Panc1 (cell line): ENCODE results near the gene MGMT. TPM values are rescaled to one million over a fixed set of nuclear protein-coding genes. Genes with fewer than 3 reads are reported as not detected.

ENCODE experiments used
- ATAC-seq: fragments of 200-7000 bp; cut with Tn5 transposase; 2 replicates; pipeline ENCODE4 v1.9.1; 2020; ENCODE audit warnings: mild to moderate bottlenecking, moderate library complexity
- BruUV-seq: library from RNA; stranded (reverse); fragments of 400-500 nt; replicated peaks from 2 replicates; lab custom pipeline; 2021; lab: Mats Ljungman, UMichigan
- CTCF ChIA-PET: fragments of 300-600 bp; sonication (Branson Sonifier 250); formaldehyde crosslinking; loops from one replicate; lab custom pipeline; 2022; ENCODE audit warnings: antibody characterized with exemption; lab: Charles Lee
- POLR2A ChIA-PET: fragments of 300-600 bp; sonication (Branson Sonifier 250); formaldehyde crosslinking; loops from one replicate; lab custom pipeline; 2022; ENCODE audit warnings: antibody characterized with exemption; lab: Charles Lee
- DNase-seq: peaks from one replicate; pipeline ENCODE4 v3.0.0-alpha.2; 2010; ENCODE audit warnings: low read depth, low spot score
- H3K27ac ChIP-seq: 2 replicates; pipeline ENCODE4 v1.5.1; 2011; ENCODE audit warnings: mild to moderate bottlenecking, low read length, inconsistent platforms
- H3K27me3 ChIP-seq: fragments of 200-500 bp; sonication (Bioruptor generic); 2 replicates; pipeline ENCODE4 v1.6.0; 2014; ENCODE audit warnings: low read length, inconsistent platforms; ENCODE audit not compliant: control insufficient read depth, insufficient read depth
- H3K36me3 ChIP-seq: fragments of 200-500 bp; sonication (Bioruptor generic); 2 replicates; pipeline ENCODE4 v1.5.1; 2014; ENCODE audit warnings: inconsistent platforms, mild to moderate bottlenecking, low read length, moderate library complexity; ENCODE audit not compliant: control insufficient read depth, insufficient read depth
- H3K4me1 ChIP-seq: 2 replicates; pipeline ENCODE4 v1.5.1; 2011; ENCODE audit warnings: inconsistent platforms, mild to moderate bottlenecking, low read length, moderate library complexity; ENCODE audit not compliant: control insufficient read depth, insufficient read depth
- H3K4me3 ChIP-seq, 2 experiments: 2 replicates each; pipeline ENCODE4 v1.5.1; 2011 to 2012; ENCODE audit warnings: low read depth in 2 of 2, low read length in 2 of 2, mild to moderate bottlenecking in 2 of 2, inconsistent platforms in 1 of 2, moderate library complexity in 1 of 2
- H3K9me3 ChIP-seq: fragments of 200-500 bp; sonication (Bioruptor generic); 2 replicates; pipeline ENCODE4 v1.5.1; 2014; ENCODE audit warnings: low read depth, mild to moderate bottlenecking, inconsistent platforms, low read length, moderate library complexity; ENCODE audit not compliant: control insufficient read depth, insufficient read depth
- POLR2AphosphoS5 ChIP-seq: IDR thresholded peaks from 2 replicates; pipeline ENCODE4 v1.6.1; 2012; ENCODE audit warnings: mild to moderate bottlenecking, low read depth, low read length, moderate library complexity
- SIN3A ChIP-seq: IDR thresholded peaks from 2 replicates; pipeline ENCODE4 v1.6.1; 2012; ENCODE audit warnings: low read depth, mild to moderate bottlenecking, low read length, moderate library complexity, borderline replicate concordance; ENCODE audit not compliant: insufficient read depth
- TCF7L2 ChIP-seq: IDR thresholded peaks from 2 replicates; pipeline ENCODE4 v1.6.1; 2011; ENCODE audit warnings: mild to moderate bottlenecking, low read depth, low read length, inconsistent platforms
- in situ Hi-C: cut with HindIII; loops from 2 replicates; pipeline ENCODE4 v1.10.0; 2016; ENCODE audit warnings: low sequenced_read_pairs, low pct_unique_long_range_greater_than_20kb
- intact Hi-C: fragments of 100-400 bp; cut with micrococcal nuclease; formaldehyde crosslinking; loops from one replicate; pipeline ENCODE4 v1.10.0; 2022; ENCODE audit not compliant: unreplicated experiment
- total RNA-seq: library from RNA; stranded (reverse); gene quantifications from one replicate; pipeline ENCODE4 v1.2.1, GENCODE V29; 2021; ENCODE audit not compliant: unreplicated experiment
- TF ChIP-seq, protein P1 (sequence below), 2 experiments: IDR thresholded peaks; 2 replicates each; pipeline ENCODE4 v1.6.1; 2011 to 2012; ENCODE audit warnings: low read depth in 2 of 2, control low read depth in 1 of 2, low read length in 1 of 2, mild to moderate bottlenecking in 1 of 2, moderate library complexity in 1 of 2; ENCODE audit not compliant: insufficient read depth in 1 of 2
- TF ChIP-seq, protein P2 (sequence below): fragments of 450-650 bp; IDR thresholded peaks from 2 replicates; pipeline ENCODE4 v1.5.1; 2017; ENCODE audit warnings: mild to moderate bottlenecking

Gene MGMT
- total RNA-seq, 1 experiment from 2014 or later = 27.3 TPM

DNA sequence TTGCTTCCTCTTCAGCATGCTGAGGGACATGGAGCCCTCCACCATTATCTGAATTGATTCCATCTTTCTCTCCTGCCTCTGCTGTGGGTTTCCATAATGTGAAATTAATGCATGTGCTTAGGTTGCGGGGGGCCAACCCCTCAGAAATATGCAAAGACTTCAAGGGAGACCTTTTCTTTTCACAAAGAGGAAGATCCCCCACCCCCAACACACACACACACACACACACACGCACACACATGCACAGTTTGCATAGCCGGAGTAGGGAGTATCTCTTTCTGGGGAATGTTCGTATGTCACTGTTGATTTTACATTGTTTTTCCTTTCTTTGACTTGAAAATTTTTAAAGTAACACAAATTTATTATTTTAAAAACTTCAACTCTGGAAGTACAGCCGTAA lies 193.5 kb downstream of the MGMT start:
- Histone ChIP-seq H3K4me1 (no peaks in the 10 kb centered on the region), H3K4me3 (no peak overlapping the region), H3K27me3 (no peaks in the 10 kb centered on the region), H3K36me3 (no peaks in the 10 kb centered on the region), H3K9me3 (no peaks in the 10 kb centered on the region), H3K27ac (no peak overlapping the region)
- DNase-seq = no peak
- no peak for ATAC-seq
- BruUV-seq = no TSS peak
- ChIA-PET CTCF (no interaction called here), POLR2A (no interaction called here)
- intact Hi-C loops = no loop called here
- in situ Hi-C loops = no loop called here
- TF ChIP-seq, protein P1, sequence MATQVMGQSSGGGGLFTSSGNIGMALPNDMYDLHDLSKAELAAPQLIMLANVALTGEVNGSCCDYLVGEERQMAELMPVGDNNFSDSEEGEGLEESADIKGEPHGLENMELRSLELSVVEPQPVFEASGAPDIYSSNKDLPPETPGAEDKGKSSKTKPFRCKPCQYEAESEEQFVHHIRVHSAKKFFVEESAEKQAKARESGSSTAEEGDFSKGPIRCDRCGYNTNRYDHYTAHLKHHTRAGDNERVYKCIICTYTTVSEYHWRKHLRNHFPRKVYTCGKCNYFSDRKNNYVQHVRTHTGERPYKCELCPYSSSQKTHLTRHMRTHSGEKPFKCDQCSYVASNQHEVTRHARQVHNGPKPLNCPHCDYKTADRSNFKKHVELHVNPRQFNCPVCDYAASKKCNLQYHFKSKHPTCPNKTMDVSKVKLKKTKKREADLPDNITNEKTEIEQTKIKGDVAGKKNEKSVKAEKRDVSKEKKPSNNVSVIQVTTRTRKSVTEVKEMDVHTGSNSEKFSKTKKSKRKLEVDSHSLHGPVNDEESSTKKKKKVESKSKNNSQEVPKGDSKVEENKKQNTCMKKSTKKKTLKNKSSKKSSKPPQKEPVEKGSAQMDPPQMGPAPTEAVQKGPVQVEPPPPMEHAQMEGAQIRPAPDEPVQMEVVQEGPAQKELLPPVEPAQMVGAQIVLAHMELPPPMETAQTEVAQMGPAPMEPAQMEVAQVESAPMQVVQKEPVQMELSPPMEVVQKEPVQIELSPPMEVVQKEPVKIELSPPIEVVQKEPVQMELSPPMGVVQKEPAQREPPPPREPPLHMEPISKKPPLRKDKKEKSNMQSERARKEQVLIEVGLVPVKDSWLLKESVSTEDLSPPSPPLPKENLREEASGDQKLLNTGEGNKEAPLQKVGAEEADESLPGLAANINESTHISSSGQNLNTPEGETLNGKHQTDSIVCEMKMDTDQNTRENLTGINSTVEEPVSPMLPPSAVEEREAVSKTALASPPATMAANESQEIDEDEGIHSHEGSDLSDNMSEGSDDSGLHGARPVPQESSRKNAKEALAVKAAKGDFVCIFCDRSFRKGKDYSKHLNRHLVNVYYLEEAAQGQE (IDR thresholded peaks at IDR 0.05; ENCODE audit: insufficient read depth in 1 of 2, low read depth in 2 of 2, low read length in 1 of 2) = no peak
- TF ChIP-seq TCF7L2 = no peak
- TF ChIP-seq, protein P2, sequence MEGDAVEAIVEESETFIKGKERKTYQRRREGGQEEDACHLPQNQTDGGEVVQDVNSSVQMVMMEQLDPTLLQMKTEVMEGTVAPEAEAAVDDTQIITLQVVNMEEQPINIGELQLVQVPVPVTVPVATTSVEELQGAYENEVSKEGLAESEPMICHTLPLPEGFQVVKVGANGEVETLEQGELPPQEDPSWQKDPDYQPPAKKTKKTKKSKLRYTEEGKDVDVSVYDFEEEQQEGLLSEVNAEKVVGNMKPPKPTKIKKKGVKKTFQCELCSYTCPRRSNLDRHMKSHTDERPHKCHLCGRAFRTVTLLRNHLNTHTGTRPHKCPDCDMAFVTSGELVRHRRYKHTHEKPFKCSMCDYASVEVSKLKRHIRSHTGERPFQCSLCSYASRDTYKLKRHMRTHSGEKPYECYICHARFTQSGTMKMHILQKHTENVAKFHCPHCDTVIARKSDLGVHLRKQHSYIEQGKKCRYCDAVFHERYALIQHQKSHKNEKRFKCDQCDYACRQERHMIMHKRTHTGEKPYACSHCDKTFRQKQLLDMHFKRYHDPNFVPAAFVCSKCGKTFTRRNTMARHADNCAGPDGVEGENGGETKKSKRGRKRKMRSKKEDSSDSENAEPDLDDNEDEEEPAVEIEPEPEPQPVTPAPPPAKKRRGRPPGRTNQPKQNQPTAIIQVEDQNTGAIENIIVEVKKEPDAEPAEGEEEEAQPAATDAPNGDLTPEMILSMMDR = no peak
- TF ChIP-seq POLR2AphosphoS5 = no peak
- no peak for TF ChIP-seq SIN3A

DNA sequence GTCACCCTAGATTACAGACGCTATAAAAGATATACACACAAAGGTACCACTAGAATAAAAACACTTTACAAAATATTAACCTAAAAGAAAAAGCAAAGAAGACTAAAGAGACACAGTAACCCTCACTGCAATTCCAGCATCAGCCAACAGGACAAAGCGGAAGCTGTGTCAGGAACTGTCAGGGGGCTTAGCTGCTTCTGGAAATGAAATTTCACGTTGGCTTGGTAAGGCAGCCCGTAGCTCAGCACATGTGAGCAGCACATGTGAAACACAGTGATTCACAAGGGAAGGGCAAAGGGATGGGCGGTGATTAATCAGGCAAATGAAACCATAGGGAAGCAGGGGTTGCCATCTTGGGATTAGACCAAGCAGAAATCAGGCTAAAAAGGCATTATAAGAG lies 195.4 kb downstream of the MGMT start:
- H3K4me1 ChIP-seq = no peaks in the 10 kb centered on the region
- POLR2A ChIA-PET = no interaction called here
- no peak overlapping the region for H3K4me3 ChIP-seq
- TF ChIP-seq SIN3A (no peak), TCF7L2 (no peak)
- BruUV-seq = no TSS peak
- no peak for ATAC-seq
- CTCF ChIA-PET = no interaction called here
- intact Hi-C loops = no loop called here
- DNase-seq = no peak
- H3K27me3 ChIP-seq = no peaks in the 10 kb centered on the region
- H3K9me3 ChIP-seq = no peaks in the 10 kb centered on the region
- no peaks in the 10 kb centered on the region for H3K36me3 ChIP-seq
- in situ Hi-C loops = no loop called here
- H3K27ac ChIP-seq = no peak overlapping the region

DNA sequence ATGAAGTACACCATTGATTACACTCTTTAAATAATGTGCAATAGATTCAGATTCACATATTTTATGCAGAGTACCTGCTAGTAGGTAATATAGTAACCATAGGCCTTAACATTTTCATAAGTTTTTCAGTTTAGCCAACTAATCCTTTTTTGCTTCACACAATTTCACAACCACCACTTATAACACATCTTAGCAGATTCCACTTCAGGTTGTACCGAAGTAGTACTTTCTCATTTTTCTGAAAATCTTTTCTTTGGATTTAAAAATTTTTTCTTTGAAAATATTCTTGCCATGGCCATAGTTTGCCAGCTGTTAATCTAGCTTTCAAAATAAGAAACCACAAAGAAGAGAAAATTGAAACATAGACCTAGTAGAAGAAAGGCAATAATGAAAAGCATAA lies 203.1 kb downstream of the MGMT start:
- POLR2A ChIA-PET = no interaction called here
- TF ChIP-seq TCF7L2 (no peak), SIN3A (no peak), POLR2AphosphoS5 (no peak)
- TF ChIP-seq, protein P1 (IDR thresholded peaks at IDR 0.05; ENCODE audit: insufficient read depth in 1 of 2, low read depth in 2 of 2, low read length in 1 of 2) = no peak
- TF ChIP-seq, protein P2 = no peak
- DNase-seq (no peak), ATAC-seq (no peak)
- BruUV-seq = no TSS peak
- CTCF ChIA-PET = interaction anchor here (1.2 kb wide), 1 partner anchor 12 kb away, joined by 4 read pairs; no protein-coding TSS in a partner anchor
- intact Hi-C loops = no loop called here
- H3K4me3 ChIP-seq = no peak overlapping the region
- peaks cover 4% of the 10 kb centered on the region; the same call in 1 of the 2 replicates for H3K9me3 ChIP-seq
- in situ Hi-C loops = no loop called here
- no peak overlapping the region for H3K27ac ChIP-seq
- H3K27me3 ChIP-seq = no peaks in the 10 kb centered on the region
- H3K36me3 ChIP-seq = no peaks in the 10 kb centered on the region
- H3K4me1 ChIP-seq = no peaks in the 10 kb centered on the region
